Muscle layer of duodenum (tissue), 2 donors: ENCODE results near the gene SEC23IP.
"Not testable (repeated sequence)": the region's sequence is repeated elsewhere in the genome, so short reads cannot be mapped to it uniquely, and the experiment has no call there.

Experiments used
- H3K27ac ChIP-seq: one replicate; pipeline ENCODE4 v1.7.0; 2013; ENCODE audit warnings: mild to moderate bottlenecking, low read length
- H3K27me3 ChIP-seq: one replicate; pipeline ENCODE4 v1.7.0; 2013; ENCODE audit warnings: low read depth, mild to moderate bottlenecking, control low read depth, low read length
- H3K36me3 ChIP-seq, 2 donors: one replicate each; pipeline ENCODE4 v1.7.0; 2013; ENCODE audit warnings: low read length in 2 of 2, control low read depth in 1 of 2, mild to moderate bottlenecking in 1 of 2; ENCODE audit not compliant: insufficient read depth in 2 of 2, control insufficient read depth in 1 of 2
- H3K4me1 ChIP-seq, 2 donors: one replicate each; pipeline ENCODE4 v1.7.0; 2013; ENCODE audit warnings: low read length in 2 of 2, mild to moderate bottlenecking in 2 of 2, control low read depth in 1 of 2, moderate library complexity in 1 of 2; ENCODE audit not compliant: insufficient read depth in 2 of 2, control insufficient read depth in 1 of 2
- H3K4me3 ChIP-seq, 2 donors: one replicate each; pipeline ENCODE4 v1.7.0; 2013; ENCODE audit warnings: low read length in 2 of 2, low read depth in 1 of 2, mild to moderate bottlenecking in 1 of 2
- H3K9me3 ChIP-seq, 2 donors: one replicate each; pipeline ENCODE4 v1.7.0; 2013; ENCODE audit warnings: low read length in 2 of 2, control low read depth in 1 of 2, mild to moderate bottlenecking in 1 of 2; ENCODE audit not compliant: control insufficient read depth in 1 of 2
- donor health status: healthy.

SEC23IP gene

DNA sequence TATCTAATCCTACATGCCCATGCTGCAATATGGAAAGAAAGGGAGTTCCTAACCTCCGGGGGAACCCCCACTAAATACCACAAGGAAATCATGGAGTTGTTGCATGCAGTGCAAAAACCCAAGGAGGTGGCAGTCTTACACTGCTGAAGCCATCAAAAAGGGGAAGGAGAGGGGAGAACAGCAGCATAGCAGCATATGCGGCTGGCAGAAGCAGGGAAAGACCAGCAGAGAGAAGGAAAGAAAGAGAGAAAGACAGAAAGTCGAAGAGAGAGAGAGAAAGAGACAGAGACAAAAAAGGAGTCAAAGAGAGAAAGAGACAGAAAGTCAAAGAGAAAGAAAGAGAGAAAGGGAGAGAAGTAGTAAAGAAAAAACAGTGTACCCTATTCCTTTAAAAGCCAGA is 3.8 kb upstream of the SEC23IP start:
- not testable (repeated sequence) for H3K36me3 ChIP-seq, H3K27me3 ChIP-seq, H3K9me3 ChIP-seq, H3K27ac ChIP-seq, H3K4me3 ChIP-seq
- H3K4me1 ChIP-seq = peaks cover 2 to 10% of the 10 kb centered on the region in 2 donors

DNA sequence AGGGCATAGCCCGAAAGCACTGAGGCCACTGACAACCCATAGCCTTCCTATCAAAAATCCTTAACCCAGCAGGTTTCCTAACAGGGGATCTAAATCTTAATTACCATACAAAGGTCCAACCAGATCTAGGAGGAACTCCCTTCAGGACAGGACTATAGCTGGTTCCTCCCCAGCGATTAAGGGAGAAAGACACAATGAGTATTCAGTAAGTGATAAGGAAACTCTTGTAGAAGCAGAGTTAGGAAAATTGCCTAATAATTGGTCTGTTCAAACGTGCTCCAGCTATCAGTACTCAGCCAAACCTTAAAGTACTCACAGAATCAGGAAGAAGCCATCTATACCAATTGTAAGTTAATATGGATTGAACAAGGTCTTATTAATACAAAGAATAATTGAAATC is 3.3 kb upstream of the SEC23IP start:
- H3K27me3 ChIP-seq, H3K9me3 ChIP-seq, H3K27ac ChIP-seq, H3K4me3 ChIP-seq, H3K36me3 ChIP-seq: not testable (repeated sequence)
- H3K4me1 ChIP-seq = peaks cover 7 to 15% of the 10 kb centered on the region in 2 donors

- peaks cover 11 to 22% of the 10 kb centered on the region in 2 donors for H3K4me1 ChIP-seq
- H3K9me3 ChIP-seq, H3K27ac ChIP-seq, H3K4me3 ChIP-seq, H3K27me3 ChIP-seq, H3K36me3 ChIP-seq: not testable (repeated sequence)
These were observed 2.2 kb upstream of the SEC23IP start for GRCh38 chr10:119890307-119890706.

DNA sequence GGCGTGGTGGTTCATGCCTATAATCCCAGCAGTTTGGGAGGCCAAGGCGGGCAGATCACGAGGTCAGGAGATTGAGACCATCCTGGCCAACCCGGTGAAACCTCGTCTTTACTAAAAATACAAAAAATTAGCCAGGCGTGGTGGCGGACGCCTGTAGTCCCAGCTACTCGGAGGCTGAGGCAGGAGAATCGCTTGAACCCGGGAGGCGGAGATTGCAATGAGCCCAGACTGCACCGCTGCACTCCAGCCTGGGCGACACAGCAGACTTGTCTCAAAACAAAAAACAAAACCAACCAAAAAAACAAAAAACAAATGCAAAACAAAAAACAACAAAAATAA is 712 bp upstream of the SEC23IP start:
- not testable (repeated sequence) for H3K9me3 ChIP-seq, H3K27me3 ChIP-seq, H3K36me3 ChIP-seq
- Histone ChIP-seq H3K4me1 (peaks cover 26 to 37% of the 10 kb centered on the region in 2 donors), H3K27ac (peak overlapping the region; percentile 90), H3K4me3 (peak overlapping the region; percentile 89 to 99)

GRCh38 chr10:119893074-119893473 is 544 bp downstream of the SEC23IP start:
- Histone ChIP-seq H3K36me3 (peaks cover 0 to 3% of the 10 kb centered on the region in 2 donors), H3K4me1 (peaks cover 32 to 45% of the 10 kb centered on the region in 2 donors)

GRCh38 chr10:119893845-119894427 is 1.4 kb downstream of the SEC23IP start:
- Histone ChIP-seq H3K9me3 (no peaks in the 10 kb centered on the region), H3K36me3 (peaks cover 5 to 11% of the 10 kb centered on the region in 2 donors), H3K4me1 (peaks cover 32 to 45% of the 10 kb centered on the region in 2 donors), H3K4me3 (peak overlapping the region; percentile 38 to 89), H3K27ac (no peak overlapping the region), H3K27me3 (no peaks in the 10 kb centered on the region)

More at GRCh38 chr10:119893074-119893473, 544 bp downstream of the SEC23IP start:
- peak overlapping the region; percentile 90 for H3K27ac ChIP-seq
- no peaks in the 10 kb centered on the region for H3K9me3 ChIP-seq
- H3K27me3 ChIP-seq = no peaks in the 10 kb centered on the region
- H3K4me3 ChIP-seq = peak overlapping the region; percentile 89 to 99

DNA sequence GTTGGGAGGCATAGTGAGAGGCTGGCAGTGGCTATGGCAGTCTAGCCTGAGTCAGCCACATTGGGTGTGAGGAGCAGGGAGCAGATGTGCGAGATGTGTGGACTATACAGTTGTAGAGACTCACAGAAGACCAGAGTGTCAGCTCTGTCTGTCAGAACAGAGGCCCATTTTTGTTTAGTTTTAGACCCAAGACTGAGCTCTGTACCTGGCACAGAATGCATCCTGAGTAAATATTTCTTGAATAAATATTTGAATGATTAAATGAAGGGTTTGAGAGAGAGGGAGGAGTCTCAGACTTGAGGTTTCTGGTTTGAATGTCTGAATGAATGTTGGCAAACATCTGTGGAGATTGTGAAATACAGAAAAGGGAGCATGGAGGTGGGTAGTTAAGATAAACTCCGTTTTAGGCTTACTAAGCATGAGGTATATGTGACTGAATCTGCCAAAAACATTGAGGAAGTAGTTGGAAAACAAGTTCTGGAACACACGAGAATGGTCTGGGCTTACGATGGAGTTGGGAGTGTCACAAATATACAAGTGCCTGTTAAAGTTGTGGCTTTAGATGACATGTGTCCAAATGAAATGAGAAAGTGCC is 3.6 kb downstream of the SEC23IP start:
- H3K4me1 ChIP-seq = peaks cover 32 to 45% of the 10 kb centered on the region in 2 donors
- peak overlapping the region; percentile 18 for H3K27ac ChIP-seq
- no peaks in the 10 kb centered on the region for H3K27me3 ChIP-seq
- H3K4me3 ChIP-seq = no peak overlapping the region
- peaks cover 7 to 15% of the 10 kb centered on the region in 2 donors for H3K36me3 ChIP-seq
- H3K9me3 ChIP-seq = no peaks in the 10 kb centered on the region

- H3K4me3 ChIP-seq = no peak overlapping the region
- peak overlapping the region; percentile 10 for H3K27ac ChIP-seq
- H3K27me3 ChIP-seq = no peaks in the 10 kb centered on the region
- no peaks in the 10 kb centered on the region for H3K9me3 ChIP-seq
- peaks cover 32 to 42% of the 10 kb centered on the region in 2 donors for H3K4me1 ChIP-seq
- H3K36me3 ChIP-seq = peaks cover 7 to 15% of the 10 kb centered on the region in 2 donors
These were observed 4.6 kb downstream of the SEC23IP start for GRCh38 chr10:119896937-119897770.

- H3K9me3 ChIP-seq = no peaks in the 10 kb centered on the region
- peaks cover 32 to 36% of the 10 kb centered on the region in 2 donors for H3K4me1 ChIP-seq
- peaks cover 15 to 24% of the 10 kb centered on the region in 2 donors for H3K36me3 ChIP-seq
- H3K27me3 ChIP-seq = no peaks in the 10 kb centered on the region
- no peak overlapping the region for H3K27ac ChIP-seq
- no peak overlapping the region for H3K4me3 ChIP-seq
These were observed 6.0 kb downstream of the SEC23IP start for GRCh38 chr10:119898577-119898976.

GRCh38 chr10:119903946-119904666 is 11.6 kb downstream of the SEC23IP start:
- H3K27me3 ChIP-seq = no peaks in the 10 kb centered on the region
- H3K4me3 ChIP-seq = no peak overlapping the region
- no peak overlapping the region for H3K27ac ChIP-seq
- H3K4me1 ChIP-seq = no peaks in the 10 kb centered on the region
- H3K36me3 ChIP-seq = peaks cover 26 to 42% of the 10 kb centered on the region in 2 donors
- H3K9me3 ChIP-seq = no peaks in the 10 kb centered on the region

- peaks cover 30 to 50% of the 10 kb centered on the region in 2 donors for H3K36me3 ChIP-seq
- H3K4me1 ChIP-seq, H3K4me3 ChIP-seq, H3K27ac ChIP-seq, H3K9me3 ChIP-seq, H3K27me3 ChIP-seq: not testable (repeated sequence)
These were observed 15.2 kb downstream of the SEC23IP start for GRCh38 chr10:119907695-119908094.
